ENCODE results near the gene GPR146. TPM values are rescaled to one million over a fixed set of nuclear protein-coding genes. Genes with fewer than 3 reads are reported as not detected.
A peak's percentile ranks its signal among the peaks of the same experiment; 100 is the strongest.

The GPR146 gene
- total and polyA plus RNA-seq, 9 of the 15 experiments (the other 6 are each of a cell fraction or from before 2014, with no cell fraction given): 0.22 to 3.6 (median 0.64) TPM; not detected in 2

DNA sequence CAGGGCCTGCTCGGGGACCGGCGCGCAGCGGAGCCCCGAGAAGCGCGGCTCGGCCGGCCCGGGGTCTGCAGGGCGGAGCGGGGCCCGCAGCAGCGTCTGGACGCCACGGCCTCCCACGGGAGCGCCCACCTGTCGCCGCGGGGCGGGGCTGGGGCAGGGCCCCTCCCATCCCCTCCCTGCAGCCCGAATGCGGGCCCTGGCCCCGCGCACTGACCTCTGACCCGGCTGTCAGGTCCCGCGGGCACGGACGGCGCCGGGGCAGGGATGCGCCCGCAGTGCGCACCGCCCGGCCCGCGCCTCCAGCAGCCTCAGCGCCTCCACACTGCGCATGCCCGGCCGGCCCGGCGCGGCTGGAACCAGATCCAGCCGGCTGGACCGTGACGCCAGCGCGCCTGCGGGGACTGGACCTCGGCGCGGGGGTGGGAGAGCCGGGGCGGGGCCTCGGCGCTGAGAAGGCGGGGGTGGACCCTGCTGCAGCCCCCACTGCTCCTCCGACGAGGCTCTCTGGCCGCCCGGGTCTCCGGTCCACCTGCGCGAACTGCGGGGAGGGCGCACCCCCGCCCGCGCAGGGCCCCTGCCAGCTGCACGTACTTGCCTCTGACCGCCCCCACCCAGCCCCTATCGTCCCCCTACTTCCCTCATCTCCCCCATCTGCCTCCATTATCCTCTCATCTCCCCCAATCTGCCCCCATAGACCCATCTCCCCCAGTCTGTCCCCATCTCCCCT lies 16.1 kb upstream of the GPR146 start (continued):
- TF ChIP-seq RBFOX2 (IDR thresholded peaks at IDR 0.05; ENCODE audit: low read depth, low read length) (peak; percentile 70), CEBPB (tag; IDR thresholded peaks at IDR 0.05) (no peak), ZNF274 (IDR thresholded peaks at IDR 0.05; ENCODE audit: borderline replicate concordance, low read depth, low read length) (no peak), NEUROD1 (IDR thresholded peaks at IDR 0.05; ENCODE audit: borderline replicate concordance, low read depth, low read length, partially characterized antibody) (no peak), JUND (IDR thresholded peaks at IDR 0.05; ENCODE audit: borderline replicate concordance, low read depth, low read length) (peak; percentile 45), JUND (tag; IDR thresholded peaks at IDR 0.05; ENCODE audit: borderline replicate concordance, low read depth, low read length) (no peak), PHB (CRISPR knock-in tag; IDR thresholded peaks at IDR 0.05) (no peak), POLR3A (IDR thresholded peaks at IDR 0.05; ENCODE audit: borderline replicate concordance, extremely low read depth, insufficient read depth, insufficient read length) (no peak), CCNT2 (IDR thresholded peaks at IDR 0.05; ENCODE audit: borderline replicate concordance, extremely low read depth, insufficient read length, low read depth, low read length) (peak; percentile 29), MAX (CRISPR knock-in tag; IDR thresholded peaks at IDR 0.05) (peak; percentile 64; the same call in 1 of the 2 replicates), POLR2G (IDR thresholded peaks at IDR 0.05; ENCODE audit: low read depth, low read length) (peak; percentile 71)
- TF ChIP-seq, protein P1, sequence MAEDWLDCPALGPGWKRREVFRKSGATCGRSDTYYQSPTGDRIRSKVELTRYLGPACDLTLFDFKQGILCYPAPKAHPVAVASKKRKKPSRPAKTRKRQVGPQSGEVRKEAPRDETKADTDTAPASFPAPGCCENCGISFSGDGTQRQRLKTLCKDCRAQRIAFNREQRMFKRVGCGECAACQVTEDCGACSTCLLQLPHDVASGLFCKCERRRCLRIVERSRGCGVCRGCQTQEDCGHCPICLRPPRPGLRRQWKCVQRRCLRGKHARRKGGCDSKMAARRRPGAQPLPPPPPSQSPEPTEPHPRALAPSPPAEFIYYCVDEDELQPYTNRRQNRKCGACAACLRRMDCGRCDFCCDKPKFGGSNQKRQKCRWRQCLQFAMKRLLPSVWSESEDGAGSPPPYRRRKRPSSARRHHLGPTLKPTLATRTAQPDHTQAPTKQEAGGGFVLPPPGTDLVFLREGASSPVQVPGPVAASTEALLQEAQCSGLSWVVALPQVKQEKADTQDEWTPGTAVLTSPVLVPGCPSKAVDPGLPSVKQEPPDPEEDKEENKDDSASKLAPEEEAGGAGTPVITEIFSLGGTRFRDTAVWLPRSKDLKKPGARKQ (CRISPR knock-in tag; IDR thresholded peaks at IDR 0.05): no peak
